GM12873 (cell line): Measurements from ENCODE around the gene TMEM222.

ENCODE experiments used
- TF ChIP-seq, protein P1 (sequence below): IDR thresholded peaks from 2 replicates; pipeline ENCODE4 v1.5.1; 2012; ENCODE audit warnings: low read depth, mild to moderate bottlenecking, moderate library complexity, low read length, control low read depth; ENCODE audit not compliant: insufficient read depth; ENCODE audit errors: missing control alignments

The TMEM222 gene

GRCh38 chr1:27368869-27369582 is 47.1 kb downstream of the TMEM222 start:
- TF ChIP-seq, protein P1, sequence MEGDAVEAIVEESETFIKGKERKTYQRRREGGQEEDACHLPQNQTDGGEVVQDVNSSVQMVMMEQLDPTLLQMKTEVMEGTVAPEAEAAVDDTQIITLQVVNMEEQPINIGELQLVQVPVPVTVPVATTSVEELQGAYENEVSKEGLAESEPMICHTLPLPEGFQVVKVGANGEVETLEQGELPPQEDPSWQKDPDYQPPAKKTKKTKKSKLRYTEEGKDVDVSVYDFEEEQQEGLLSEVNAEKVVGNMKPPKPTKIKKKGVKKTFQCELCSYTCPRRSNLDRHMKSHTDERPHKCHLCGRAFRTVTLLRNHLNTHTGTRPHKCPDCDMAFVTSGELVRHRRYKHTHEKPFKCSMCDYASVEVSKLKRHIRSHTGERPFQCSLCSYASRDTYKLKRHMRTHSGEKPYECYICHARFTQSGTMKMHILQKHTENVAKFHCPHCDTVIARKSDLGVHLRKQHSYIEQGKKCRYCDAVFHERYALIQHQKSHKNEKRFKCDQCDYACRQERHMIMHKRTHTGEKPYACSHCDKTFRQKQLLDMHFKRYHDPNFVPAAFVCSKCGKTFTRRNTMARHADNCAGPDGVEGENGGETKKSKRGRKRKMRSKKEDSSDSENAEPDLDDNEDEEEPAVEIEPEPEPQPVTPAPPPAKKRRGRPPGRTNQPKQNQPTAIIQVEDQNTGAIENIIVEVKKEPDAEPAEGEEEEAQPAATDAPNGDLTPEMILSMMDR, result no peak

GRCh38 chr1:27372022-27372807 is 50.3 kb downstream of the TMEM222 start:
- TF ChIP-seq, protein P1, result no peak

DNA sequence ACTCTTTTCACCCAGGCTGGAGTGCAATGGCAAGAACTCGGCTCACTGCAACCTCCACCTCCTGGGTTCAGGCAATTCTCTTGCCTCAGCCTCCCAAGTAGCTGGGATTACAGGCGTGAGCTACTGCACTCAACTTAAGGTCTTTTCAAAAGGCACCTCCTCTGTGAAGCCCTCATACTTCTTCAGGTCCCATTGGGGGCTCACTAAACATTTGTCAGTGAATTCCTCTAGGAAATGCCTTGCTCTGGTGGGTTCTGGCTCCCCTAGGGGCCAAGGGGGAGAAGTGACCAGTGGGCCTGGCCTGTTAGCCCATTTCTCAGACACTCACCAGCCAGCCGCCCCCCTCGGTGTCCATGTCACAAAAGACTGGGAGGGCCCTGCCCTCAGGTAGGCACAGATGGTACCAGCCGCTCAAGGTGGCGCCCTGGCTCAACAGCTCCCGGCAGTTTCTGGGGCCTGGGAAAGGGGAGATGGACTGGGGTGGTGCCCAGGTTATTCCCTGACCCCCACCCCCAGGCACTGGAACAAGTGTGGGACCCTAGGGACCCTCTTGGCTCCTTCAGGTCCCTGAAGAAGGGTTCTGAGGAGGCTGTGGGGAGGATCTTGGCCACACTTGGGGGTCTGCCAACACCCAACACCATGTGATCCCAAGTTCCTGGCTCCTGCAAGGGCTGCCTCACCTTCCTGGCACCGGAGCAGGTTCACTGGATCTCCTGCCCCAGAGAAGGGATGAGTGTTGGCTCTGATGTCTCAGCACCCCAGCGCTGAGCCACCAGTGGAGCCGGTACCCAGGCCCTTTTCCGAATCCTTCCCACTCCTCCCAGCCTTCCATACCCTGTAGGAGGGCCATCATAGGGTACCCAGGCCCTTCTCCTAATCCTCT is 51.1 kb downstream of the TMEM222 start:
- TF ChIP-seq, protein P1, result peak; percentile 50

GRCh38 chr1:27374362-27375086 is 52.6 kb downstream of the TMEM222 start, which contains the start of gene FCN3:
Gene FCN3 (minus strand): TSS chr1:27374824. CDS start chr1:27374818, 6 bp downstream.
- TF ChIP-seq, protein P1, result no peak

DNA sequence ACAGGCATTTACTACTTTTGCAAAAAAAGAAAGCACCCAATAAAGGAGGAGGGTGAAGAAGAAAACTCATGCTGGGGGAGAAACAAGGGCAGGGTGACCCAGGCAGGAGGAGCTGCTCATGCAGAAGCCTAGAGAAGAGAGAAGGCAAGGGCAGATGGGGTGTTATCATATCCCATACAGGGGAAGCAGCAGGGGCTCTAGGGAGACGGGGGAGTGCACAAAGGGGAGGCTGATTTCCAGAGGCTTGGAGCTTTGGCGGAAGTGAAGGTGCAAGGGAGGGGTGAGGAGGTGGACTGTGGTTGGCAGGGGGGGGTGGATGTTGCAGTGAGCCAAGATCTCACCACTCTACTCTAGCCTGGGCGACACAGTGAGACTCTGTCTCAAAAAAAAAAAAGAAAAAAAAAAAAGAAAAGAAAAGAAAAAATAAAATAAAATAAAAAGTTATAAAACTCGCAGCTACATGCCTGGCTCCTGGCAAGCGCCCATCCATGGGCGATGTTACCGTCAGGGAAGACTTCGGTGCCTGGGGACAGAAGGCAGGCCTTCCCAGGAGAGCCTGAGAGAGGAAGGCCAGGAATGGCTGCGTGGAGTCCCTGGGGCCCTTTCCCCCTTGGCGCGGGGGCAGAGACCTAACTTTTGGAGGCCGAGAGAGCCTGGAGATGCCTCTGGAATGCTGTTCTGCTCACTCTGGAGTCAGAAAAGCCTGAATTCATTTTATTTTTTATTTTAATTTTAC is 56.0 kb downstream of the TMEM222 start:
- TF ChIP-seq, protein P1, result no peak

GRCh38 chr1:27379564-27380122 is 57.7 kb downstream of the TMEM222 start:
- TF ChIP-seq, protein P1, result no peak
